Urinary bladder (tissue), 4 donors: Measurements from ENCODE around the gene S100A16. TPM values are rescaled to one million over a fixed set of nuclear protein-coding genes. Genes with fewer than 3 reads are reported as not detected.
"Not testable (repeated sequence)": the region's sequence is repeated elsewhere in the genome, so short reads cannot be mapped to it uniquely, and the experiment has no call there.

ENCODE experiments used
- DNase-seq: peaks from one replicate; pipeline ENCODE4 v3.0.0-alpha.2; 2015; ENCODE audit errors: extremely low spot score
- H3K27ac ChIP-seq: one replicate; pipeline ENCODE4 v1.5.1; 2013; ENCODE audit warnings: low read depth, mild to moderate bottlenecking, moderate library complexity
- H3K36me3 ChIP-seq: one replicate; pipeline ENCODE4 v1.6.1; 2013; ENCODE audit warnings: mild to moderate bottlenecking, moderate library complexity; ENCODE audit not compliant: insufficient read depth
- H3K4me1 ChIP-seq: one replicate; pipeline ENCODE4 v1.6.1; 2013; ENCODE audit warnings: mild to moderate bottlenecking, moderate library complexity; ENCODE audit not compliant: insufficient read depth
- H3K4me3 ChIP-seq: one replicate; pipeline ENCODE4 v1.5.1; 2013; ENCODE audit warnings: low read depth, low read length
- WGBS: extraction: QIAGEN DNeasy Blood & Tissue Kit; methylation state at CpG from one replicate; pipeline ENCODE4 v1.1.7; 2013; 5-methylcytosine and 5-hydroxymethylcytosine counted together
- polyA plus RNA-seq: library from polyadenylated mRNA; stranded (reverse); fragments of 200-250 nt; gene quantifications from one replicate; pipeline ENCODE4 v1.2.3, GENCODE V29; 2013
- total RNA-seq: library from RNA; depleted of rRNA; stranded (reverse); fragments of >200 nt; gene quantifications from one replicate; pipeline ENCODE4 v1.2.3, GENCODE V29; 2014
- donor health status: healthy with polysubstance abuse.
- donor health status: healthy.

Gene S100A16
- total and polyA plus RNA-seq, 2 donors, result 51.3 to 83.8 TPM

GRCh38 chr1:153606194-153606593, 6.7 kb downstream of the S100A16 start:
- no peak overlapping the region for H3K4me3 ChIP-seq
- 90% methylated on average over 11 of the region's 11 CpGs for WGBS
- no peak overlapping the region for H3K27ac ChIP-seq
- no peak for DNase-seq
- no peaks in the 10 kb centered on the region for H3K4me1 ChIP-seq
- H3K36me3 ChIP-seq, result no peaks in the 10 kb centered on the region

GRCh38 chr1:153602749-153603148, 10.2 kb downstream of the S100A16 start:
- 90% methylated on average over 6 of the region's 6 CpGs for WGBS
- H3K4me1 ChIP-seq, result no peaks in the 10 kb centered on the region
- DNase-seq, result no peak
- H3K27ac ChIP-seq, result no peak overlapping the region
- H3K36me3 ChIP-seq, result no peaks in the 10 kb centered on the region
- no peak overlapping the region for H3K4me3 ChIP-seq

GRCh38 chr1:153599847-153600246, 13.1 kb downstream of the S100A16 start:
- WGBS, result 90% methylated on average over 7 of the region's 7 CpGs
- Histone ChIP-seq H3K4me1 (no peaks in the 10 kb centered on the region), H3K4me3 (no peak overlapping the region), H3K27ac (no peak overlapping the region), H3K36me3 (no peaks in the 10 kb centered on the region)
- DNase-seq, result no peak

- Histone ChIP-seq H3K4me3 (no peak overlapping the region), H3K27ac (no peak overlapping the region), H3K4me1 (no peaks in the 10 kb centered on the region), H3K36me3 (no peaks in the 10 kb centered on the region)
- DNase-seq, result no peak
- 78% methylated on average over 7 of the region's 7 CpGs for WGBS
Measured at GRCh38 chr1:153598309-153599172, 14.4 kb downstream of the S100A16 start.

- H3K36me3 ChIP-seq, result no peaks in the 10 kb centered on the region
- no peak overlapping the region for H3K4me3 ChIP-seq
- 92% methylated on average over 6 of the region's 6 CpGs for WGBS
- DNase-seq, result no peak
- no peaks in the 10 kb centered on the region for H3K4me1 ChIP-seq
- no peak overlapping the region for H3K27ac ChIP-seq
Measured at GRCh38 chr1:153597206-153597605, 15.7 kb downstream of the S100A16 start.

GRCh38 chr1:153592748-153593147, 20.2 kb downstream of the S100A16 start:
- no peak overlapping the region for H3K4me3 ChIP-seq
- WGBS, result 49% methylated on average over 4 of the region's 4 CpGs
- no peaks in the 10 kb centered on the region for H3K36me3 ChIP-seq
- no peak overlapping the region for H3K27ac ChIP-seq
- no peak for DNase-seq
- H3K4me1 ChIP-seq, result no peaks in the 10 kb centered on the region

GRCh38 chr1:153588482-153588881, 24.5 kb downstream of the S100A16 start:
- H3K27ac ChIP-seq, result no peak overlapping the region
- no peak overlapping the region for H3K4me3 ChIP-seq
- no peaks in the 10 kb centered on the region for H3K36me3 ChIP-seq
- WGBS, result 76% methylated on average over 2 of the region's 2 CpGs
- no peak for DNase-seq
- no peaks in the 10 kb centered on the region for H3K4me1 ChIP-seq

GRCh38 chr1:153588033-153588432, 24.9 kb downstream of the S100A16 start:
- not testable (repeated sequence) for H3K36me3 ChIP-seq, H3K27ac ChIP-seq, DNase-seq, H3K4me1 ChIP-seq, H3K4me3 ChIP-seq
- WGBS, result 93% methylated on average over 10 of the region's 10 CpGs

- Histone ChIP-seq H3K4me1 (no peaks in the 10 kb centered on the region), H3K27ac (no peak overlapping the region), H3K4me3 (no peak overlapping the region), H3K36me3 (no peaks in the 10 kb centered on the region)
- no peak for DNase-seq
- whole genome bisulfite sequencing, result 62% methylated on average over 5 of the region's 5 CpGs
Measured at GRCh38 chr1:153587314-153587713, 25.6 kb downstream of the S100A16 start.

- Histone ChIP-seq H3K4me1 (no peaks in the 10 kb centered on the region), H3K36me3 (no peaks in the 10 kb centered on the region), H3K27ac (no peak overlapping the region), H3K4me3 (no peak overlapping the region)
- no peak for DNase-seq
- WGBS, result 34% methylated on average over 1 of the region's 1 CpG
Measured at GRCh38 chr1:153586347-153586746, 26.6 kb downstream of the S100A16 start.

GRCh38 chr1:153585006-153585405, 27.9 kb downstream of the S100A16 start:
- no peak overlapping the region for H3K27ac ChIP-seq
- 89% methylated on average over 1 of the region's 1 CpG for WGBS
- no peaks in the 10 kb centered on the region for H3K36me3 ChIP-seq
- no peaks in the 10 kb centered on the region for H3K4me1 ChIP-seq
- no peak overlapping the region for H3K4me3 ChIP-seq
- no peak for DNase-seq

- no peaks in the 10 kb centered on the region for H3K36me3 ChIP-seq
Measured at GRCh38 chr1:153583976-153584375, 29.0 kb downstream of the S100A16 start.

GRCh38 chr1:153583514-153583913, 29.4 kb downstream of the S100A16 start:
- not testable (repeated sequence) for DNase-seq, H3K4me3 ChIP-seq, H3K36me3 ChIP-seq, H3K27ac ChIP-seq, H3K4me1 ChIP-seq
- WGBS, result 91% methylated on average over 3 of the region's 3 CpGs

More at GRCh38 chr1:153583976-153584375, 29.0 kb downstream of the S100A16 start:
- Histone ChIP-seq H3K4me1 (no peaks in the 10 kb centered on the region), H3K4me3 (no peak overlapping the region), H3K27ac (no peak overlapping the region)
- no peak for DNase-seq
- WGBS, result 85% methylated on average over 2 of the region's 2 CpGs

- 93% methylated on average over 32 of the region's 34 CpGs for WGBS
- not testable (repeated sequence) for H3K27ac ChIP-seq, H3K4me3 ChIP-seq, DNase-seq, H3K4me1 ChIP-seq, H3K36me3 ChIP-seq
Measured at GRCh38 chr1:153582836-153583235, 30.1 kb downstream of the S100A16 start.
